ENCODE data around the gene PTPRD. TPM values are rescaled to one million over a fixed set of nuclear protein-coding genes. Genes with fewer than 3 reads are reported as not detected.

The PTPRD gene
- total RNA-seq, 1 donor from 2014 or later = 139 TPM

DNA sequence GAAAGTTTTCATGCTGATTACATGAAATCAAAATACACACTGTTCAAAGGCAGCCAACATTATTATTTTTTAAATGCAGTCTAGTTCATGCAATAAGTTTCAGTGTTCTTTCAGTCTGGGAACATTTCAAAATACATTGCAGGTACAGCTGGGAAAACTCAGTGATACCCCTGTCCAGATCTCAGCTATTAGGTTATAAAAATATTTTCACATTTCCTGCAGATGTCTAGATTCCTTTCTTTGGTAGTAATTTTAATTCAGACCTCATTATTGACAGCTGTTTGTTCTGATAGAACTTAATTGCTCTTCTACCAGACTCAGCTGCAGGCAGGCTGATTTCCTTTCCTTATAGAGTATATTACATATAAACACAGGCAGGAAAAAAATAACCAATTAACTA lies 2256.4 kb downstream of the PTPRD start:
- no peak overlapping the region for H3K4me3 Mint-ChIP-seq
- no peaks in the 10 kb centered on the region for H3K4me1 Mint-ChIP-seq
- no peak for DNase-seq (ENCODE audit: low read depth, low spot score)
- no peaks in the 10 kb centered on the region for H3K27me3 Mint-ChIP-seq (ENCODE audit: low read depth)
- TF ChIP-seq, protein P1, sequence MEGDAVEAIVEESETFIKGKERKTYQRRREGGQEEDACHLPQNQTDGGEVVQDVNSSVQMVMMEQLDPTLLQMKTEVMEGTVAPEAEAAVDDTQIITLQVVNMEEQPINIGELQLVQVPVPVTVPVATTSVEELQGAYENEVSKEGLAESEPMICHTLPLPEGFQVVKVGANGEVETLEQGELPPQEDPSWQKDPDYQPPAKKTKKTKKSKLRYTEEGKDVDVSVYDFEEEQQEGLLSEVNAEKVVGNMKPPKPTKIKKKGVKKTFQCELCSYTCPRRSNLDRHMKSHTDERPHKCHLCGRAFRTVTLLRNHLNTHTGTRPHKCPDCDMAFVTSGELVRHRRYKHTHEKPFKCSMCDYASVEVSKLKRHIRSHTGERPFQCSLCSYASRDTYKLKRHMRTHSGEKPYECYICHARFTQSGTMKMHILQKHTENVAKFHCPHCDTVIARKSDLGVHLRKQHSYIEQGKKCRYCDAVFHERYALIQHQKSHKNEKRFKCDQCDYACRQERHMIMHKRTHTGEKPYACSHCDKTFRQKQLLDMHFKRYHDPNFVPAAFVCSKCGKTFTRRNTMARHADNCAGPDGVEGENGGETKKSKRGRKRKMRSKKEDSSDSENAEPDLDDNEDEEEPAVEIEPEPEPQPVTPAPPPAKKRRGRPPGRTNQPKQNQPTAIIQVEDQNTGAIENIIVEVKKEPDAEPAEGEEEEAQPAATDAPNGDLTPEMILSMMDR (conservative IDR thresholded peaks at IDR 0.05) = no peak
- H3K9me3 Mint-ChIP-seq = peaks cover 2% of the 10 kb centered on the region
- H3K27ac Mint-ChIP-seq (ENCODE audit: unreplicated experiment) = no peak overlapping the region
- peaks cover 3% of the 10 kb centered on the region for H3K36me3 Mint-ChIP-seq (ENCODE audit: low read depth)

DNA sequence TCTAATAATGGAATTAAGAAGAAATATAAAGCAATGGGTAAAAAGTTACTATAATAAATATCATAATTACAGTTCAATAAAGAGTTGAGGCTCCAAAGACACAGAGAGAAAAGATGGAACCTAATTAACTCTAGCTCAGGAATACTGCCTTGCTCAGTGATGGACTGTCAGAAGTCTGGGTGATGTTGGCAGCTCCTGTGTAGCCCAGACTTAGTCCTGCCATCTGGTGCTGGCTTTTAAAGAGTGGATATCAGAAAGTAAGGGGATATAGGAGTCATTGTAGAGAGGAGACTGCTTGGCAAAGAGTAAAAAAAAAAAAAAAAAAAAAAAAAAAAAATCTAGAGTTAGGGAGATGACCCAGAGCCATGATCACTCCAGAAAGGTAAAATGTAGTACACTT lies 2261.4 kb downstream of the PTPRD start:
- Mint-ChIP-seq H3K4me1 (no peaks in the 10 kb centered on the region), H3K27me3 (ENCODE audit: low read depth) (no peaks in the 10 kb centered on the region), H3K36me3 (ENCODE audit: low read depth) (peaks cover 12% of the 10 kb centered on the region), H3K9me3 (no peaks in the 10 kb centered on the region), H3K4me3 (no peak overlapping the region), H3K27ac (ENCODE audit: unreplicated experiment) (no peak overlapping the region)
- DNase-seq (ENCODE audit: low read depth, low spot score) = no peak
- TF ChIP-seq, protein P1 (conservative IDR thresholded peaks at IDR 0.05) = no peak

DNA sequence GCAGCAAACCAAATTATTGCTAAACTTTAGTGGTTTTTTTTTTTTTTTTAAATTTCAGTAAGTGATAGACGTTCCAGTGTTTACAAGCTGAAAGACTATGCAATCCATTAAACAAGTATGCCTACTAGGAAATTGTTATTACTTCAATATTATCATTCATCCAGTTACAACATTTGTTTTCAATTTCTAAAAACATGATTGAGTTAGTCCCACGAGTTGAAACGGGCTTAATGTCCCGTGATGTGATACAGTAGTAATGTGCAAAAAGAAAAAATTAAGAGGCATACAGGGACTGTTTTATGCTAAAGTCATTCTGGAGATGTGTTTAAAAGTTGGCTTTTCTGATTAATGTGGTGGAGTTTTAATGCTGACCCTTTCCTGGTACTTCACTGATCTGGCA lies 2262.9 kb downstream of the PTPRD start:
- TF ChIP-seq, protein P1 (conservative IDR thresholded peaks at IDR 0.05) = no peak

DNA sequence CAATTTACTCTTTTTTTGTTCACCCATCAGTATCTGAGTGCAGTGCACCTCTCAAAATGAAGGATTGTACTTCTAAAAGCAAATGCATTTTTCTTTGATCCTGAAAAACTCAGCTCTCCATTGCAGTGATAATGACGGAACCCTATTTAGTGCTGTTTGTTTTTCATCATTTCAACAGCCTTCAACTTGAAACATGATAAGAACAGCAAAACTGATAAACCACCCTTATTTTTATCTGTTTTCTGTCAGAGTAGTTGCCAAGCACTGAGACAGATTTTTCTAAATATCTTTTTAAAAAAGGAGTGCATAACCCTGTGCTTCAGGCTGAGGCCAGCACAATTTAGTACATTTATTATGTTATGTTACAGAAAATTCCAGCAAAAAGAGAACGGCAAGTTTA lies 2263.4 kb downstream of the PTPRD start:
- DNase-seq (ENCODE audit: low read depth, low spot score) = no peak
- H3K27me3 Mint-ChIP-seq (ENCODE audit: low read depth) = no peaks in the 10 kb centered on the region
- no peaks in the 10 kb centered on the region for H3K9me3 Mint-ChIP-seq
- H3K4me1 Mint-ChIP-seq = no peaks in the 10 kb centered on the region
- H3K36me3 Mint-ChIP-seq (ENCODE audit: low read depth) = peaks cover 15% of the 10 kb centered on the region
- no peak overlapping the region for H3K4me3 Mint-ChIP-seq
- H3K27ac Mint-ChIP-seq (ENCODE audit: unreplicated experiment) = no peak overlapping the region
- TF ChIP-seq, protein P1 (conservative IDR thresholded peaks at IDR 0.05) = no peak

More for the DNA sequence above, 2262.9 kb downstream of the PTPRD start:
- no peaks in the 10 kb centered on the region for H3K4me1 Mint-ChIP-seq
- no peaks in the 10 kb centered on the region for H3K9me3 Mint-ChIP-seq
- H3K4me3 Mint-ChIP-seq = no peak overlapping the region
- DNase-seq (ENCODE audit: low read depth, low spot score) = no peak
- H3K27me3 Mint-ChIP-seq (ENCODE audit: low read depth) = no peaks in the 10 kb centered on the region
- H3K27ac Mint-ChIP-seq (ENCODE audit: unreplicated experiment) = no peak overlapping the region
- peaks cover 15% of the 10 kb centered on the region for H3K36me3 Mint-ChIP-seq (ENCODE audit: low read depth)

DNA sequence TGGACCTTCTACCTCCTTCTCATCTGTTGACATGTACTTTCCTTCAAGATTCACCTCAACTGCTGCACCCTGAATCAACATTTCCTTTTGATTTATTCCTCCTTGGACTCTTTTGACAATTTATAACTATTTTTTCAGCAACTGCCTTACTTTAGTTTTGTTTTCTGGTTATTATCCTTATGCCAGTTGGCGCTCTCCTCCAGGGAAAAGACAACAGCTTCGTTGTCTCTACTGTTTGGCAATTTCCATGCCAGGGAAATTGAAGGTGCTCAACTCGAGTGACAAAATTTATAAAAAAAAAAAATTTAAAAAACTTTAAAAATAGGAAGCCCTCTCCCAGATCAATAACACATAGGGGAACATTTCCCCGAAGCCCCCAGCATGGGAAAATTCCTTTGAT lies 2264.0 kb downstream of the PTPRD start:
- no peak for DNase-seq (ENCODE audit: low read depth, low spot score)
- no peak overlapping the region for H3K27ac Mint-ChIP-seq (ENCODE audit: unreplicated experiment)
- peaks cover 15% of the 10 kb centered on the region for H3K36me3 Mint-ChIP-seq (ENCODE audit: low read depth)
- no peak overlapping the region for H3K4me3 Mint-ChIP-seq
- H3K4me1 Mint-ChIP-seq = no peaks in the 10 kb centered on the region
- TF ChIP-seq, protein P1 (conservative IDR thresholded peaks at IDR 0.05) = no peak
- no peaks in the 10 kb centered on the region for H3K9me3 Mint-ChIP-seq
- no peaks in the 10 kb centered on the region for H3K27me3 Mint-ChIP-seq (ENCODE audit: low read depth)

DNA sequence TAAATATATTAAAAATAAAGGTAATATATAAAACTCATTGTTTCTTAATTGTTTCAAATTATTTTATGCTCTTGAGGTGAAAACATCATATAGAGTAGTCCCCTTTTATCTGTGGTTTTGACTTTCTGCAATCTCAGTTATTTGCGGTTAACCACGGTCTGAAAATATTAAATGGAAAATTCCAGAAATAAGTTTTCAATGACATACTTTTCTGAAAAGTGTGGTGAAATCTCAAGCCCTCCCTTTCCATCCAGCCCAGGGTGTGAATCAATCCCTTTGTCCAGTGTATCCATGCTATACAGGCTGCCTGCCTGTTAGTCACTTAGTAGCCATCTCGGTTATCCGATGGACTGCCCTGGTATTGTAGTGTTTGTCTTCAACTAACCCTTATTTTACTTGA lies 2266.5 kb downstream of the PTPRD start:
- H3K4me1 Mint-ChIP-seq = no peaks in the 10 kb centered on the region
- TF ChIP-seq, protein P1 (conservative IDR thresholded peaks at IDR 0.05) = no peak
- H3K36me3 Mint-ChIP-seq (ENCODE audit: low read depth) = peaks cover 17% of the 10 kb centered on the region
- no peaks in the 10 kb centered on the region for H3K9me3 Mint-ChIP-seq
- H3K27me3 Mint-ChIP-seq (ENCODE audit: low read depth) = no peaks in the 10 kb centered on the region
- DNase-seq (ENCODE audit: low read depth, low spot score) = no peak
- no peak overlapping the region for H3K4me3 Mint-ChIP-seq
- no peak overlapping the region for H3K27ac Mint-ChIP-seq (ENCODE audit: unreplicated experiment)

All from neural crest cell (in vitro differentiated cells).